Hematopoietic multipotent progenitor cell treated with erythropoietin and hydrocortisone succinate and interleukin-3 and kit ligand, for 15 days (in vitro differentiated cells): ENCODE data around the gene SIAH1.
"Not testable (repeated sequence)": the region's sequence is repeated elsewhere in the genome, so short reads cannot be mapped to it uniquely, and the experiment has no call there.

ENCODE experiments used
- DNase-seq: peaks from one replicate; pipeline ENCODE4 v3.0.0-alpha.2; 2015; ENCODE audit warnings: low spot score

Gene SIAH1

DNA sequence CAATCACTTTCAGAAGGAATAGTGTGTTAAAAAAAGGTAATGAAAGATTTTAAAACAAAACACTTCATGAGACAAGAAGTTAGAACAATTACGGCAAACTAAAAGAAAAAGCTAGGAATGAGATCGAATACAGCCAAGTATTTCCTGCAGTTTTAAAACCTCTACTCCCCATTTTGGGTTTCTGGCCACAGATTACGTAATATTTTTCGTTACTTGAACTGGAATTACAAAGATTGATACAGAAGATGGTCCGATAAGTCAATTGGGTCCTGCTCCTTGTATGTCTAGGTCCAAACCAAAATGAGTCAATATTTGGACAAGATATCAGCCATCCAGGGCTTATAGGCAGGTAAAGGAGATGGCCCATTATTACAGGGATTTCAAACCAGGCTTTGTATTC is 52.2 kb downstream of the SIAH1 start:
- no peak for DNase-seq

DNA sequence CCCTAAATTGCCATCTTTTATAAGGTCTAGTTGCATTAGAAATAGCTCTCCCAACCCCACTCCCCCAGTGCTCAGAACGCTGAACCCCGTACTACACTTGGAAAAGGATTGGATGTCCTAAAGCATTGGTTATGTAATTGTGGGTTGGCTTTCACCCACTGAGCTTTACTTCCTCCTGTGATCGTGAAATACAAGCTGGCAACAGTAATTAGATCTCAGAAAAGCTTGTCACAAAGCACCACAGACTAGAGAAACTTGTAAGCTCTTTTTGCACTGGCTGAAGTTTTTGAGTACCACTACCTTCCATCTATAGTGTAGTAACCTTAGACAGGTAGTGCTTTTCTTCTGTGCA is 54.4 kb downstream of the SIAH1 start:
- no peak for DNase-seq

DNA sequence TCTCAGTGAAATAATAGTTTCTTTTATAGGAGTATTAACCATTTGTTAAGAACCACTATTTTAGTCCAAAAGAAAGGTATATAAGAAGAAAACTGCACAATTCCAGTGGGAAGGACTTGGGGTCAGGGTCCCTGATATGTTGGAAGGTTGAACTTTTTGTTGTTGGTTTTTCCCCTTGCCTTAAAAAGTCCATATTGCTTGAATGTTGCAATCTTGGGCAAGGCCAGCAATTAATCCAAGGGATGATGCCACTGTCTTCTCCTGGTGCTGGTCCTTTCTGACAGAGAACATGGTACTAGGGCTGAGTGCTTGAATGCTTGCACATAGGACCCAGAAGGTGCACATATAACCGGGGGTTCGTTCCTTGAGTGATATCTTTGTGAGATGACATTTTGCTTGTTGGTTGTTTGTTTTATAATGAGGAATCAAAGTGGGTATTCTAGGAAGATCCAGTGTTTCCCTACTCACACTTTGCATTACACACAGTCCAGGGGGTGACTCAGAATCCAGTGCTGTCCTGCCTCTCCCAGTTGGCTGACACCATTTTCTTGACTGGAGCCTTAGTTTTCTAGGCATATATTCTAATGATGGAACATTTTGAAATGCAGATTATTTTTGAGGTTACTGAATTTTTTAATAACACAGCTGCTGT is 54.9 kb downstream of the SIAH1 start:
- no peak for DNase-seq

DNA sequence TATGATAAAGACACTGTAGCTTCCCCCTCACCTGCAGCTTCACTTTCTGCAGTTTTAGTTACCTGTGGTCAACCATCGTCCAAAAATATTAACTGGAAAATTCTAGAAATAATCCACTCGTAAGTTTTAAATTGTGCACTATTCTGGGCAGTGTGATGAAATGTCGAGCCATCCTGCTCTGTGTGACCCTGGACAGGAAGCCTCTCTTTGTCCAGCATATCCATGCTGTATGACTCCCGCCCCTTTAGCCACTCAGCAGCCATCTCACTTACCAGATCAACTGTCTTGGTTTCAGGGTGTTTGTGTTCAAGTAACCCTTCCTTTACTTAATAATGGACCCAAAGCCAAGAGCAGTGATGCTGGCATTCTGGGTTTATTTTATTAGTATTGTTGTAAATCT is 56.1 kb downstream of the SIAH1 start:
- DNase-seq, result no peak

DNA sequence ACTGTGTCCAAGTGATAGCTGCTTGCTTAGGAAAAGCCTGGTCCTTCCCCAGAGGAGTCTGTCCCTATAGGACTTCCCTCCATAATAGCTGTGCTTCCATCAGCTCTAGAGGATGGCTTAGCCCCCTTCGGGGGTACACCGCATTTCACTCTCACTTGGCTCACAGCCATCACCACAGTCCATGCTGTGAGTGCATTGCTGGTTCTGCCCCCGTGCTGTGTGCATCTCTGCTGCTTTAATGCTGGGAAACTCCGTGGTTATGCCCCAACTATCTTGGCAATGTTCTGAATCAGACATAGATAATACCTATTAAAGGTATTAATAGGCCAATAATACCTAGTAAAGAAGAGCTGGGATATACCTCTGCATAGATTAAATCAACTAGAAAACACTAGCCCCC is 58.3 kb downstream of the SIAH1 start:
- DNase-seq, result no peak

DNA sequence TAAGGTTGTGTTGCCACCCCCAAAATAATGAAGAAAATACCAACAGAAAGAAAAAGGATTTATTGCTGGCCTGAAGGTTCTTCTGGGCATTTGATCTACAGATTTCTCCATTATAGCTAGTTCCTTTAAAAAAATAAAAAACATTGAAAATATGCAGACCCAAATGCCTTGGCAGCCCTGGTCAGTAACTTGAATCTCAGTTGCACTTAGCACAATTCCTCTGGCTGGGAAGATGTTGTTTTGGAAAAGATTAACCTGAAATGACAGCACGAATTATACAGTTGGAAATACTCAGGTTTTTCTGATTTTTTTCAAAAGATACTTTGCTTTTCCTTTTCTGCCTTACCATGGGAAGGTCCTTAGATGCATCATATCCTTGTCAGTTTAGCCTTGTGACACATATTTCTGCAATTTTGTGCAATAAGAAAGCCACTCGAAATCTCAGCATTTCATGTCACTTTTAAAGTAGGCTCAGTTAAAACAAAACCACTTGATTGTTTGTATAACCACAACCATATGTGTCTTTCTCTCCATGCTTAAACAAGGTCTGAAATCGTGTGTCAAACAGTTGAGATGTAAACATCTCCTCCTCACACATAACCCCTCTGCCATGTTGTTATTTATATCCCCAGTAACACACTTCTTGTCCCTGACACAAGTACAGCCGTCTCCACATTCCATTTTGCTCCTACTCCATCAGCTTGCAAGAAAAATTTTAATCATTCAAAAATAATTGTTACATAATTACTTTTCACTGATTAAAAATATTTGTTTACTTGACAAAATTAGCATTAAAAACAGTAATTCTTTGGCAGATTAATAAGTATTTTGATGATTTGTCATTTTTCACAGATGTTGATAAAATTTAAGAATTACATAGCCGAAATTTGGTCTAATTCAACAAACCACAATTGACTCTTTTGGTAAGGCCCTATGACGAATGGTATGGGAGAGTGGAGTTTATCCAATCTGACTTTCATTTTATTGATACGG is 61.1 kb downstream of the SIAH1 start:
- DNase-seq, result no peak

DNA sequence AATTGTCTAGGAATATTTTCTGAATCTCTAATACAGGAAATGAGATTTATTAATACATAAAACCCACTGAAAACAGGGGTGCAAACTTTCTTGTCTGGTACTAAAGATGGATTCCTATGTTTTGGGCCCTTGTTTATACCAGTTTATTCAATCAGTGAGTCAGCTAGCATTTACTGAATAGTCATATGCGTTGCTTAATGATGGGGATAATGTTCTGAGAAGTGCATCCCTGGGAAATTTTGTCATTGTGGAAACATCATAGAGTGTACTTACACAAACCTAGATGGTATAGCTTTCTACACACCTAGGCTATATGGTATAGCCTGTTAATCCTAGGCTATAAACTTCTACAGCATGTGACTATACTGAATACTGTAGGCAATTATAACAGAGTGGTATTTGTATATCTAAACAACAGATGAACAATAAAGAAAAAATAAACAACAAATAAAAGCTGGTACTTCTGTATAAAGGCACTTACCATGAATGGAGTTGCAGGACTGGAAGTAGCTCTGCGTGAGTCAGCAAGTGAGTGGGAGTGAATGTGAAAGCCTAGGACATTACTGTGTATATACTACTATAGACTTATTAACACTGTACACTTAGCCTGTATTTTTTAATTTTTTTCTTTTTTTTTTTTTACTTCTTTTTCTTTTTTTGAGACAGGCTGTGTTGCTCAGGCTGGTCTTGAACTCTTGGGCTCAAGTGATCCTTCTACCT is 63.7 kb downstream of the SIAH1 start:
- no peak for DNase-seq

DNA sequence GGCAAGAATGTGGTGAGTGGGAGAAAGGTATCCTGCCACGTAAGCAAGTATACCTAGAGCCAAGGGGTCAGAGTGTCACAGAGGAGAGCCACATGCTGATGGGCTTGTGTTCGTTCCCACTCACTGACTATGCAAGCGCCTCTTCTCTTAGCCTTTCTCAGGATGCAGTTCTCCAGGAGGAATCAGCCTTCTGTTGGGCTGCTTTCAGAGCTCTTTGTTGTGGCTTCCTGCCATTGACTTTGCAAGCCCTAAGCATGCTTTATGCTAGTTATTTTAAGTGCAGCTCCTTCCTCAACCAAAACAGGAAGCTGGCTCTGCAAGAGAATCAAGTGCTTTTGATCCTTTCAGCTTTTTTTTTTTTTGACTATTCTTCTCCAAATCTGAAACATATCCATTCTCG is 66.6 kb downstream of the SIAH1 start:
- no peak for DNase-seq

DNA sequence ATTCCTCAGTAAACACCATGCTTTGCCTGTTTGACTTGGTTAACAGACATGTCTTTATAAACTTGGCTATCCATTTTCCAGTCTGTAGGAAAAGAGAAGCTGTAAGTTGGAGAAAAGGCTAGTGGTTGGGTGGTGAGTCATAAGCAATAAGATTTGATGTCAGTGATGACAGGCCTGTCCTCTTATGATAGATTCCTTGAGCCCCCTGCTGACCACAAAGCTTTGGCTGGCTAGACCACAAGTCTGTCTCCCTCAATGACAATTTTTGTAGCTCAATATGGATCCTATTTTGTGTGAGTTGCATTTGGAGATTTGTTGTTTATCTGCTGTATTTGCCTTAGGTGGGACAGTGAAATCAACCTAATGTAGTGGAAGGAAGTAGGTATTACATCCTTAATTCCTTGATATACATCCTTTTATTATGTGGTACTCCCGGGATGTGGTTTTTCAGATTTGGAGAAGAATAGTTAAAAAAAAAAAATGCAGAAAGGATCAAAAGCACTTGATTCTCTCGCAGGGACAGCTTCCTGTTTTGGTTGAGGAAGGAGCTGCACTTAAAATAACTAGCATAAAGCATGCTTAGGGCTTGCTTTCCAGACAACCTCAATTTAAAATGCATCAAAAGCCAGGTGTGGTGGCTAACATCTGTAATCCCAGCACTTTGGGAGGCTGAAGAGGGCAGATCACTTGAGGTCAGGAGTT is 67.4 kb downstream of the SIAH1 start:
- no peak for DNase-seq

DNA sequence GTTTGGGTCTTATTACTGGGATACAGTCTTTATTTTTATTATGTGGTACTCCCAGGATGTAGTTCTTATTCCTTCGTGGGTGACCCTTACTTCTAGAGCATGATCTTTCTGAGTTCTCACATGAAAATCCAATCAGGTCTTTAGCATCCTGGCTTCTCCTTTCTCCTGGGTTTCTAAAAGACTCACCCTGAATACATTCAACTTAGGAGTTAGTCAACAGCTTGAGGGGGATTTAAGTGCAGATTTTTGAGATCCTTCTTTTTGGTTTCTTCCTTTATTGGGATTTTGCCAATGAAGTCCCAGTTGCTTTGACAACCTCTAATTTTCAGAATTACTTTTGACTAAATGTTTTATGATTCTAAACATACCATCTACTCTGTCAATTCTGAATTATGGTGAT is 68.2 kb downstream of the SIAH1 start:
- DNase-seq, result no peak

DNA sequence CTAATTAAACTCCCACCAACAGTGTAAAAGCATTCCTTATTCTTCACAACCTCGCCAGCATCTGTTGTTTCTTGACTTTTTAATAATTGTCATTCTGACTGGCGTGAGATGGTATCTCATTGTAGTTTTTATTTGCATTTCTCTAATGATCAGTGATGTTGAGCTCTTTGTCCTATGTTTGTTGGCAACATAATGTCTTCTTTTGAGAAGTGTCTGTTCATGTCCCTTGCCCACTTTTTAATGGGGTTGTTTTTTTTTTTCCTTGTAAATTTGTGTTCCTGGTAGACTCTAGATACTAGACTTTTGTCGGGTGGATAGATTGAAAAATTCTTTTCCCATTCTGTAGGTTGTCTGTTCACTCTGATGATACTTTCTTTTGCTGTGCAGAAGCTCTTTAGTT is 71.3 kb downstream of the SIAH1 start:
- not testable (repeated sequence) for DNase-seq

DNA sequence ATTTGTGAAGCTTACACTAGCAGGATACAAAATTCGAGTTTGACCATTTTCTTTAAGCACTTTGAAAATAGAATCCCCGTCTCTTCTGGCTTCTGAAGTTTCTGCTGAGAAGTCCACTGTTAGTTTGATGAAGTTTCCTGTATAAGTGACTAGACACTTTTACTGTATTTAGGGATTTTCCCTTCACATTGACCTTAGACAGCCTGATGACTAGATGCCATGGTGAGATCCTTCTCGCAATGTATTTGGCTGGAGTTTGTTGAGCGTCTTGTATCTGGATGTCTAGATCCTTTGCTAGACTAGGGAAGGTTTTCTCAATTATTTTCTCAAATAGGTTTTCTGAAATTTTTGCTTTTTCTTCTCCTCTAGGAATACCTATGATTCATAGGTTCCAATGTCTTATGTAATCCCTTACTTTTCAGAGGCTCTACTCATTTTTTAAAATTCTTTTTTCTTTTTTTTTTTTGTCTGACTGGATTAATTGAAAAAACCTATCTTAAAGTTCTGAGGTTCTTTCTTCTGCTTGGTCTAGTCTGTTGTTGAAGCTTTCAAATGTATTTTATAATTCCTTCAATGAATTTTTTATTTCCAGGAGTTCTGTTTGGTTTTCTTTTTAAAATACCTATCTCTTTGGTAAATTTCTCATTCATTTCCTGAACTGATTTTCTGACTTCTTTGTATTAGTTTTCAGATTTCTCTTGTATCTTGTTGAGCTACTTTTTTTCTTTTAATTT is 74.1 kb downstream of the SIAH1 start:
- DNase-seq, result no peak
